ENCODE measurements around the gene KRT17. TPM values are rescaled to one million over a fixed set of nuclear protein-coding genes. Genes with fewer than 3 reads are reported as not detected.

KRT17 gene
- 1.0 TPM for polyA plus RNA-seq (2013, experiment 1 of 2)
- polyA plus RNA-seq (2013, experiment 2 of 2): 0.32 TPM

DNA sequence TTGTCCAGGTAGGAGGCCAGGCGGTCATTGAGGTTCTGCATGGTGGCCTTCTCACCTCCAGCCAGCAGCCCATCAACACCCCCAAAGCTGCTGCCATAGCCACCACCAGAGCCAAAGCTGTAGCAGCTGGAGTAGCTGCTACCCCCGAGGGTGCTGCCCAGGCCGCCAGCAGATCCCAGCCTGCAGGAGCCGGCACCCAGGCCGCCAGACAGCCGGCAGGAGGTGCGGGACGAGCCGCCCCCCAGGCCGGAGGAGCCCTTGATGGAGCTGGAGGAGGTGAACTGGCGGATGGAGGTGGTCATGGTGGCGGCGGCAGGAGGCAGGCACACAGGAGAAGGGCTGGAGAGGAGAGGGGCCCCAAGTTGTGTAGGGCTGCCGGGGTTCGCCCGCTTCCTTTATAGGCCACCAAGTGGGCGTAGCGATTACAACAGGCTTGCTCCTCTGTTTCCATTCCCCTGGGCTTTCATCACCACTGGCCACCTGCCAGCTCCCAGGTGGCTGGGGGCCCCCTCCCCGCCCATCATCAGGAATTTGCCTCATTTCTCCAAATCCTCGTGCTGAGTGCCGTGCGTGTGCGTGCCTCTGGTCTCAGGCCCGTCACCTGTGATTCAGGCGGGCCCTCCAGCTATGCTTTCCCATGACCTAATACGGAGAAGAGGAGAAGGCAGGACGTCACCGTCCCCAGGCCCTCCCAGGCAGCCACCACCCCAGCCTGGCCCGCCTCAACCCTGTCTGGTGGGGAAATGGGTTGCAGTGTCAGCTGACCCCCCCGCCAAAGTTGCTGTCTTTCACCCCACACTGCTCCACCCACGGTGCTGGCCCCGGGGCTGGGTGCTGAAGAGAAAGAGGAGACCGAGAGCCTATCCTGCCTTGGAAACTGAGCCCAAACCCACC is at the start of gene KRT17:
Gene KRT17 (minus strand): TSS at position 368 of the 894 bp plus-strand sequence. CDS start 66 bp downstream, at position 302.
- H3K4me1 ChIP-seq (ENCODE audit: insufficient read depth, low read length): no peaks in the 10 kb centered on the region
- WGBS: 88% methylated on average over 30 of the region's 33 CpGs

DNA sequence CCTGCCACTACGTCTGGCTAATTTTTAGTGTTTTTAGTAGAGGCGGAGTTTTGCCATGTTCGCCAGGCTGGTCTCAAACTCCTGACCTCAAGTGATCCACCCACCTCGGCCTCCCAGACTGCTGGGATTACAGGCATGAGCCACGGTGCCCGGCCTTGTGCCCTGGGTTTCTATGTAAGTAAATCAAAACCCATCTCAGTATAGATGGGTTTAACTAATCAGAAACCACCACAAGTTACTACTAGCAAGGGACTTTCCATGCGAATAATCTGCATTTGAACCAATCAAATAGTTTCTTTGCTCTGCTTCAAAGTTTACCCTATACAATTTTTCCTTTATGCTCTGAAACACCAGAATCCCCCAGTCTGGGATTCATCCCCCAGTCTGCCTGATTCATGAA is 47.8 kb upstream of the KRT17 start:
- Histone ChIP-seq H3K36me3 (ENCODE audit: insufficient read depth, low read length) (no peaks in the 10 kb centered on the region), H3K9ac (ENCODE audit: low read depth, low read length) (no peak overlapping the region), H3K9me3 (ENCODE audit: insufficient read depth, low read depth, low read length) (no peaks in the 10 kb centered on the region), H3K27ac (ENCODE audit: low read depth, low read length) (no peak overlapping the region), H3K4me1 (ENCODE audit: insufficient read depth, low read length) (peaks cover 20% of the 10 kb centered on the region), H3K4me3 (ENCODE audit: low read length) (no peak overlapping the region), H3K27me3 (ENCODE audit: insufficient read depth, low read length) (peaks cover 4% of the 10 kb centered on the region; the same call in 1 of the 2 replicates)
- WGBS: 94% methylated on average over 7 of the region's 7 CpGs

More for the DNA sequence above, at the start of gene KRT17:
- H3K4me3 ChIP-seq (ENCODE audit: low read length): no peak within 1 kb of the TSS
- no peaks in the 10 kb centered on the region for H3K9me3 ChIP-seq (ENCODE audit: insufficient read depth, low read depth, low read length)
- H3K27me3 ChIP-seq (ENCODE audit: insufficient read depth, low read length): no peaks in the 10 kb centered on the region
- H3K27ac ChIP-seq (ENCODE audit: low read depth, low read length): no peak within 1 kb of the TSS
- H3K36me3 ChIP-seq (ENCODE audit: insufficient read depth, low read length): no peaks in the 10 kb centered on the region
- no peak within 1 kb of the TSS for H3K9ac ChIP-seq (ENCODE audit: low read depth, low read length)

DNA sequence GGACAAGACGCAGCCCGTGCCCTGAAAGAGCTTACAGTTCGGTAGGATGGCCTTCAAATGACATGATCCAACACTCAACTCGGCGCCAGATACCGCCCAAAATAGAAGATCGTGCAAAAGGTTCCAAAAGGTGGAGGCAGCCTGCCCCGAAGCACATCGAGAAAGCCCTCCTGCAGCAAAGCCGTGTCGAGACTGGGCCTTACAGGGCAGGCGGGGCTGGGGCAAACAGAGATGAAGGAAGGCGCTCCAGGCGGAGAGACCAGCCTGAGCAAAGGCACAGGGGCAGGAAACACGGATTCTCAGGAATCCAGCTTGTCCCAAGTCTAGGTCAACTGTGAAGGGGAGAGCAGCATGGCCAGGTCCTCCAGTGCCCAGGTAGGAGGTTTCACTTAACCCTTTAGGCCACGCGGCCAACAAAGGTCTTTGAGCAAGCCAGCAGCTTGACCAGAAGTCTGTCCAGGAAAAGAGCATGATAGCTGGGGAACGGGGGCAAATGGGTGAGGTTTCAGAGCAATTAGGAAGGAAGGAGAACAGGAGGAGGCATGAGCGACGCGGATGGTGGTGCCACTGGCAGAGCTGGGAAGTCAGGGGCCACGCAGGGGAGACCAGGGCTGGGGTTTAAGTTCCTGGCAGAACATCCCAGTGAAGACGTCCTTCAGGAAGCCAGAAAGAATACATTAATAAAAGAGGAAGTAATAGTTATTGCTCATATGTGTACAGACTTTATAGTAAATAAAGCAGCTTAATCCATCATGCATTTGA is 43.1 kb upstream of the KRT17 start:
- Histone ChIP-seq H3K36me3 (ENCODE audit: insufficient read depth, low read length) (no peaks in the 10 kb centered on the region), H3K4me1 (ENCODE audit: insufficient read depth, low read length) (peaks cover 8% of the 10 kb centered on the region; the same call in 1 of the 2 replicates), H3K9me3 (ENCODE audit: insufficient read depth, low read depth, low read length) (no peaks in the 10 kb centered on the region), H3K27ac (ENCODE audit: low read depth, low read length) (no peak overlapping the region), H3K27me3 (ENCODE audit: insufficient read depth, low read length) (peaks cover 9% of the 10 kb centered on the region; the same call in 1 of the 2 replicates), H3K9ac (ENCODE audit: low read depth, low read length) (no peak overlapping the region), H3K4me3 (ENCODE audit: low read length) (peak overlapping the region; percentile 71)
- WGBS: 52% methylated on average over 22 of the region's 23 CpGs

DNA sequence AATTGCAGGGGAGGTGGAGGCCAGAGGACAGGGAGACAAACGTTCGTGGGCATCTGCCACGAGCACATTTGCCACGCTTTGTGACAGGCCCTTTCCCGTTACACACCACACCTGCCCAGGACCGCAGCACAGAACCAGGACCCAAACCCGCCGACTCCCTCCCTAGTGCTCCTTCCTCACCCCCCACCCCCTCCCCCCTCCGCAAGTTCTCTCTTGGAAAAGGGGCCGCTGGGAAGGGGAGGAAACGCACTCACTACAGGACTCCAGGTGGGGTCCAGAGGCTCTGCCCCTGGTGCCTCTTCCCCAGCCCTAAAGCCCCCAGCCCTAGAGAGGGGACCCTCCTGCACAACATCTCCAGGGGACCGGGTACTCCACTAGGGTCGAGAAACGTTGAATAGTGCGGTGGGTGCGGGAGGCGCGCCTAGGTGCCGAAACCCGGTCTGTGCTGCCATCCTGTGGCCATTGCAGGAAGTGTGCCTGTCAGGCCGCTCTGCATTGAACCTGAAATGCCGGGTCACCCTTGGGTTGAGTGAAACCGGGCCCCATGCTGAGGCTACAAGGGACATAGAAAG is 42.4 kb upstream of the KRT17 start:
- Histone ChIP-seq H3K27ac (ENCODE audit: low read depth, low read length) (no peak overlapping the region), H3K4me3 (ENCODE audit: low read length) (peak overlapping the region; percentile 71), H3K9ac (ENCODE audit: low read depth, low read length) (no peak overlapping the region), H3K4me1 (ENCODE audit: insufficient read depth, low read length) (peaks cover 8% of the 10 kb centered on the region; the same call in 1 of the 2 replicates), H3K9me3 (ENCODE audit: insufficient read depth, low read depth, low read length) (no peaks in the 10 kb centered on the region), H3K27me3 (ENCODE audit: insufficient read depth, low read length) (peaks cover 9% of the 10 kb centered on the region; the same call in 1 of the 2 replicates), H3K36me3 (ENCODE audit: insufficient read depth, low read length) (no peaks in the 10 kb centered on the region)
- WGBS: under 1% methylated on average over 22 of the region's 23 CpGs

DNA sequence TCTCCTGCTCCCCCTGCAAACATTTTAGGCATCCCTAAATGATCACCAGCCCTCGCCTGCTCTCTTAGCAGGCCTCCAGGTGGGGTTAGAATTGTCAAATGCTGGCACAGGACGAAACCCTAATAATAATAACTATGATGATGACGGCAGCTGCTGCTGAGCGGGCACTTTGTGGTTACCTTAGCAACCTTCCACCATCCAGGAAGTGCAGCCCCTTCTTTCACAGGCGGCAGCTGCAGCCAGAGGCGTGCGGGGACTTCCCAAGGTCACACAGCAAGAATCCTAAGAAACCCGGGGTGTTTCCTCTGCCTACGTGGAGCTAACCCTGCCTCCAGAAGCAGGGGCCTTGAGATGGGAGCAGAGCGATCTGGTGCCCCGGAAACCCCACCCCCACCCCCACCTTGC is 41.9 kb upstream of the KRT17 start:
- H3K36me3 ChIP-seq (ENCODE audit: insufficient read depth, low read length): no peaks in the 10 kb centered on the region
- peaks cover 8% of the 10 kb centered on the region; the same call in 1 of the 2 replicates for H3K4me1 ChIP-seq (ENCODE audit: insufficient read depth, low read length)
- H3K27me3 ChIP-seq (ENCODE audit: insufficient read depth, low read length): peaks cover 9% of the 10 kb centered on the region; the same call in 1 of the 2 replicates
- no peaks in the 10 kb centered on the region for H3K9me3 ChIP-seq (ENCODE audit: insufficient read depth, low read depth, low read length)
- peak overlapping the region; percentile 47 for H3K9ac ChIP-seq (ENCODE audit: low read depth, low read length)
- WGBS: 3% methylated on average over 11 of the region's 11 CpGs
- H3K27ac ChIP-seq (ENCODE audit: low read depth, low read length): no peak overlapping the region
- H3K4me3 ChIP-seq (ENCODE audit: low read length): peak overlapping the region; percentile 71

DNA sequence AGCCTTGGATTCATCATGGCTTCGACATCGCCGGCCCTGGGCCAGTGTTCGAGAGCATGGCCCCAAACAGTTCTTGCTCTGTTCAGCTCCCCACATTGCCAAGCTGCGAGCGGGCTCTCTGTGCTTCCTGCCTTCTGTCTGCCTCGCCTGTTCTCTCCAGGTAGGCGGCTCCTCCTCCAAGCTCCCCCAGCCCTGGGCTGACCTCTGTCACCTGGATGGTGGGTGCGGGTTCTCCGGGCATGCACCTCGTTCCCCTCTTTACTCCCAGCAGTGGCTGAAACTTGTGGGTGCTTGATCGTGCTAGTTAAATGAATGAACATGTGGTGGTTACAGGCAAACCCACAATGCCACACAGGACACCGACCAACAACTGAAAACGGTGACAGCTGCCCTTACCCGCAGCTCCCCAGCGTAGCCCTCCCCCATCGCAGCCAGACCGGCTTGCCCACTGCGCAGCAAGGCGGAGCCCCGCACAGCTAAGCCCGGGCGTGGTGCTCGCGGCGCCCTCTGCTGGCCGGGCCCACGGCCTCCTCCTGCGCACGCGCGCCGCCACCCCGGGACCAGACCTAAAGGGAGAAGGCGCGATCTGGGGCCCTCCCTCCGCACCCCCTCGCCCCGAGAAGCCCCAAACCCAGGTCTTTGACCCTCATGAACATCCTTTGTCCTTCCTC is 41.3 kb upstream of the KRT17 start:
- no peak overlapping the region for H3K27ac ChIP-seq (ENCODE audit: low read depth, low read length)
- H3K9me3 ChIP-seq (ENCODE audit: insufficient read depth, low read depth, low read length): no peaks in the 10 kb centered on the region
- H3K4me3 ChIP-seq (ENCODE audit: low read length): peak overlapping the region; percentile 71
- H3K9ac ChIP-seq (ENCODE audit: low read depth, low read length): peak overlapping the region; percentile 47
- H3K36me3 ChIP-seq (ENCODE audit: insufficient read depth, low read length): no peaks in the 10 kb centered on the region
- peaks cover 9% of the 10 kb centered on the region; the same call in 1 of the 2 replicates for H3K27me3 ChIP-seq (ENCODE audit: insufficient read depth, low read length)
- peaks cover 8% of the 10 kb centered on the region; the same call in 1 of the 2 replicates for H3K4me1 ChIP-seq (ENCODE audit: insufficient read depth, low read length)
- WGBS: 17% methylated on average over 38 of the region's 39 CpGs

DNA sequence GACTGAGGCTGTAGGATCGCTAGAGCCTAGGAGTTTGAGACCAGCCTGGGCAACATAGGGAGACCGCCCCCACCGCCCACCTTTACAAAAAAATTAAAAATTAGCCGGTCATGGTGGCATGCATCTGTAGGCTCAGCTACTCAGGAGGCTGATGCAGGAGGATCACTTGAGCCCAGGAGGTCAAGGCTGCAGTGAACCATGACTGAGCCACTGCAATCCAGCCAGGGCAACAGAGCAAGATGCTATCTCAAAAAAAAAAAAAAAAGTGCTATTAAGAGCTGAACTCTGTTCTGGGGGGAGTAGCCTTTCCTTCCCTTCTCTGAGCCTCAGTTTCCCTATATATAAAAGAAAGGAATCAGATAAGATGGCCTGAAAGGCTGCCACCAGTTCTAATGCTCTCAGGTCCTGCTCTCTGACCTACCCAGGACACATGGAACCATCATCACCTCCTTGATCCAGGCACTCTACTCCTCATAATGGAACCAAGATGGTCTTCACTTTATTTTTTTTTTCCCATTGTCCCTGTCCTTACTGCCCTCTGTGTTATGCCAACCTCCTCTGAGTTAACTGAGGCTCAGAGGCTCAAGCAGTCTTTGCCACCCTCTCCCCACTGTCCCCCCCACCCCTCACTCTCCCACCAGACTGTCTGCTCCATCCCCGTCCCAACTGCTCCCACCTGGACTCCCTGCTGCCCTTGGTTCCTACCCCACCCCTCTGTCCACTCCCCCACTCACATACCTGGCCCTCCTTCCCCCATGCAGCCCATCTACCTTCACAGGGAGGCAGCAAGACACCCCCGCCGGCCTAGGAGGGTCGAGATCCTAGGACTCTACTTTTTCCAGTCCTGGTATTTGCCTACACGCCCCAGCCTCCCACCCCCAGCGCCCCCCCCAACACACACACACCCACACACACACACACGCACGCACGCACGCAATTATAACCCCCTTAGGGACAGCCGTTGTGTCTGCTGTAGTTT is 40.5 kb upstream of the KRT17 start:
- Histone ChIP-seq H3K4me1 (ENCODE audit: insufficient read depth, low read length) (peaks cover 8% of the 10 kb centered on the region; the same call in 1 of the 2 replicates), H3K4me3 (ENCODE audit: low read length) (no peak overlapping the region), H3K27ac (ENCODE audit: low read depth, low read length) (no peak overlapping the region), H3K9ac (ENCODE audit: low read depth, low read length) (no peak overlapping the region), H3K36me3 (ENCODE audit: insufficient read depth, low read length) (no peaks in the 10 kb centered on the region), H3K9me3 (ENCODE audit: insufficient read depth, low read depth, low read length) (no peaks in the 10 kb centered on the region), H3K27me3 (ENCODE audit: insufficient read depth, low read length) (peaks cover 9% of the 10 kb centered on the region; the same call in 1 of the 2 replicates)
- WGBS: 86% methylated on average over 15 of the region's 15 CpGs

DNA sequence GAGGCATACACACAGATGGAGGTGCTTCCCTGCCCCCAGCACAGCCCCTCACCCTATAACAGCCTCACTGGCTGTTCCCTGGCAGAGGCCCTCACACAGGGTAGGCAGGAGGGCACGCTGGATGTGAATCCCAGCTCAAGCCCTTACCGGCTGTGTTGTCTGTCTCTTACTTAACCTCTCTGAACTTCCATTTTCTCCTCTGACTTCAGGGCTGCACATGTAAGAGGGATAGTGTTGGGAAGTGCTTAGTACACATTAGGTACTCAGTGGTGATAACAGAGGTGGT is 39.7 kb upstream of the KRT17 start:
- peaks cover 8% of the 10 kb centered on the region; the same call in 1 of the 2 replicates for H3K4me1 ChIP-seq (ENCODE audit: insufficient read depth, low read length)
- WGBS: 90% methylated on average over 2 of the region's 2 CpGs
- no peak overlapping the region for H3K27ac ChIP-seq (ENCODE audit: low read depth, low read length)

DNA sequence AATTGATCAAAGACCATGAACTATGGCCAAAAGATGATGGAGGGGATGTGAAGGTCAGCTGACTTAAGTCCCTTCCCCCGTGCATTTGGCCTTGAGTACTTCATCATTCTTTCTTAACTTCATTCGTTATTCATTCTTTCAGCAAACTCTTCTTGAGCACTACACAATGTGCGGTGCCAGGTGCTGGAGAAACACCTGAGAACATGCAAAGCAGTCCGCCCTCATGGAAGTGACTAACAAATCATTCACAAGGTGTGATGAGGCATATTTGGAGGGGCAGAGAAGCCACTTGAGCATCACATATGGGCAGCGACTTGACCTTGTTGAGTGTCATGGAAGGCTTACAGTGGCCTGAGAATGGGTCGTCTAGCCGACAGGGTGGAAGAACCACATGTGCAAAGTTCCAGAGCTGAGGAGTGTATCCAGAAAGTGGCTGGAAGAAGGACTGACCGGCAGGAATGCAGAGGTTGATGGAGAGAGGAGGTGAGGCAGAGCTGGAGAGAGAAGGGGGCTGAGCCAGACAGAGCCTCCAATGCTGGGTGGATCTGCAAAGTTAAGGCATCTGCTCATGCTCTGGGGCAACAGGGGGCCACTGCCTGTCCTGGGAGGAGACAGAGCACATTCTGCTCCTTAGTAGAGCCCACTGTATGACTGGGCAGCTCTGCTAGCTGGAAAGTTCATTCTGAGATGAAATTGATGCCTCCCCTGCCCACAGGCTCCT is 39.2 kb upstream of the KRT17 start:
- Histone ChIP-seq H3K27me3 (ENCODE audit: insufficient read depth, low read length) (peaks cover 9% of the 10 kb centered on the region; the same call in 1 of the 2 replicates), H3K4me1 (ENCODE audit: insufficient read depth, low read length) (peaks cover 8% of the 10 kb centered on the region; the same call in 1 of the 2 replicates), H3K4me3 (ENCODE audit: low read length) (no peak overlapping the region), H3K27ac (ENCODE audit: low read depth, low read length) (no peak overlapping the region), H3K9ac (ENCODE audit: low read depth, low read length) (no peak overlapping the region), H3K9me3 (ENCODE audit: insufficient read depth, low read depth, low read length) (no peaks in the 10 kb centered on the region), H3K36me3 (ENCODE audit: insufficient read depth, low read length) (no peaks in the 10 kb centered on the region)
- WGBS: 75% methylated on average over 8 of the region's 8 CpGs

More for the DNA sequence above, 39.7 kb upstream of the KRT17 start:
- Histone ChIP-seq H3K9me3 (ENCODE audit: insufficient read depth, low read depth, low read length) (no peaks in the 10 kb centered on the region), H3K27me3 (ENCODE audit: insufficient read depth, low read length) (peaks cover 9% of the 10 kb centered on the region; the same call in 1 of the 2 replicates), H3K9ac (ENCODE audit: low read depth, low read length) (no peak overlapping the region), H3K4me3 (ENCODE audit: low read length) (no peak overlapping the region), H3K36me3 (ENCODE audit: insufficient read depth, low read length) (no peaks in the 10 kb centered on the region)
